SKM-1 (cell line): Measurements from ENCODE around the gene SLC6A8.
"Not testable (repeated sequence)": the region's sequence is repeated elsewhere in the genome, so short reads cannot be mapped to it uniquely, and the experiment has no call there.

ENCODE experiments used
- DNase-seq: peaks from one replicate; lab custom pipeline; 2025; ENCODE audit not compliant: unreplicated experiment; lab: John Stamatoyannopoulos, UW

SLC6A8 gene

GRCh38 chrX:153671589-153672530, 15.9 kb upstream of the SLC6A8 start:
- no peak for DNase-seq

GRCh38 chrX:153672531-153673427, 14.9 kb upstream of the SLC6A8 start:
- no peak for DNase-seq

- DNase-seq, result no peak
Observed at GRCh38 chrX:153673428-153674218, 14.1 kb upstream of the SLC6A8 start, which contains the start of gene PNCK. Gene PNCK, minus strand, starts transcription at chrX:153673813. Its CDS starts 737 bp downstream, at chrX:153673076.

- DNase-seq, result no peak
Observed at GRCh38 chrX:153674219-153674851, 13.4 kb upstream of the SLC6A8 start.

GRCh38 chrX:153681175-153681574, 6.6 kb upstream of the SLC6A8 start:
- DNase-seq, result no peak

GRCh38 chrX:153683486-153683885, 4.2 kb upstream of the SLC6A8 start:
- DNase-seq, result not testable (repeated sequence)

- no peak for DNase-seq
Observed at GRCh38 chrX:153684467-153685155, 3.1 kb upstream of the SLC6A8 start.

GRCh38 chrX:153685156-153685536, 2.6 kb upstream of the SLC6A8 start:
- DNase-seq, result no peak

- DNase-seq, result no peak
Observed at GRCh38 chrX:153685751-153686696, 1.7 kb upstream of the SLC6A8 start.

GRCh38 chrX:153686711-153687110, 1.0 kb upstream of the SLC6A8 start:
- no peak for DNase-seq

GRCh38 chrX:153688071-153688470, 345 bp downstream of the SLC6A8 start:
- DNase-seq, result no peak

- DNase-seq, result no peak
Observed at GRCh38 chrX:153688506-153688905, 780 bp downstream of the SLC6A8 start.

- DNase-seq, result no peak
Observed at GRCh38 chrX:153688911-153689590, 1.3 kb downstream of the SLC6A8 start.

GRCh38 chrX:153689654-153690465, 2.1 kb downstream of the SLC6A8 start:
- no peak for DNase-seq

- DNase-seq, result no peak
Observed at GRCh38 chrX:153690466-153690865, 2.7 kb downstream of the SLC6A8 start.

GRCh38 chrX:153691032-153691827, 3.5 kb downstream of the SLC6A8 start:
- not testable (repeated sequence) for DNase-seq
